22Rv1 (cell line): ENCODE measurements around the gene CRY1.

Experiments
- H3K27ac ChIP-seq: fragments of 450-650 bp; 2 replicates; pipeline ENCODE4 v1.5.1; 2017
- CTCF ChIP-seq: fragments of 450-650 bp; IDR thresholded peaks from 2 replicates; pipeline ENCODE4 v1.5.1; 2017; ENCODE audit warnings: mild to moderate bottlenecking
- ZFX ChIP-seq: fragments of 450-650 bp; IDR thresholded peaks from 2 replicates; pipeline ENCODE4 v1.6.1; 2017; ENCODE audit warnings: antibody characterized with exemption, borderline replicate concordance

Gene CRY1

GRCh38 chr12:107093417-107094182 is at the start of gene CRY1:
TSS of gene CRY1 (minus strand) at chr12:107093549. CDS start at chr12:107092961, 588 bp downstream.
- peak within 1 kb of the TSS; percentile 69 for H3K27ac ChIP-seq
- TF ChIP-seq CTCF, result no peak
- no peak for TF ChIP-seq ZFX

- no peak overlapping the region for H3K27ac ChIP-seq
- TF ChIP-seq CTCF (no peak), ZFX (no peak)
Measured at GRCh38 chr12:107139787-107140186, 46.4 kb upstream of the CRY1 start.

- TF ChIP-seq ZFX (no peak), CTCF (no peak)
- H3K27ac ChIP-seq, result no peak overlapping the region
Measured at GRCh38 chr12:107138990-107139389, 45.6 kb upstream of the CRY1 start.

- H3K27ac ChIP-seq, result no peak overlapping the region
- TF ChIP-seq CTCF (no peak), ZFX (no peak)
Measured at GRCh38 chr12:107135177-107135576, 41.8 kb upstream of the CRY1 start.

GRCh38 chr12:107134558-107134957 is 41.2 kb upstream of the CRY1 start:
- peak; percentile 63 for TF ChIP-seq CTCF
- no peak for TF ChIP-seq ZFX
- no peak overlapping the region for H3K27ac ChIP-seq

GRCh38 chr12:107133462-107133861 is 40.1 kb upstream of the CRY1 start:
- TF ChIP-seq ZFX, result no peak
- no peak for TF ChIP-seq CTCF
- H3K27ac ChIP-seq, result no peak overlapping the region

GRCh38 chr12:107131832-107132616 is 38.7 kb upstream of the CRY1 start:
- no peak overlapping the region for H3K27ac ChIP-seq
- TF ChIP-seq ZFX (no peak), CTCF (peak; percentile 91)
